Common myeloid progenitor, CD34-positive (primary cell): Measurements from ENCODE around the gene PDE12.
A peak's percentile ranks its signal among the peaks of the same experiment; 100 is the strongest.

Source experiments
- CTCF ChIA-PET: fragments of 350-600 bp; sonication (Branson Sonifier 250); formaldehyde crosslinking; loops from one replicate; lab custom pipeline; 2021; ENCODE audit warnings: antibody characterized with exemption; lab: Charles Lee
- POLR2A ChIA-PET: fragments of 350-600 bp; sonication (Branson Sonifier 250); formaldehyde crosslinking; loops from one replicate; lab custom pipeline; 2021; ENCODE audit warnings: antibody characterized with exemption; lab: Charles Lee
- DNase-seq, 3 donors: peaks; one replicate each; pipeline versions ENCODE4 v3.0.0 to v3.0.0-alpha.2; 2013
- H3K27ac ChIP-seq, 2 experiments: 1 replicate in 1 of 2; 2 replicates in 1 of 2; pipeline ENCODE4 v1.7.0; 2013; ENCODE audit warnings: inconsistent platforms in 2 of 2, low read length in 2 of 2, mild to moderate bottlenecking in 2 of 2, low read depth in 1 of 2, moderate library complexity in 1 of 2; ENCODE audit not compliant: severe bottlenecking in 2 of 2, insufficient read depth in 1 of 2, poor library complexity in 1 of 2
- H3K27me3 ChIP-seq, 5 experiments: replicated peaks in 2 of 5; 1 replicate in 3 of 5; 2 replicates in 2 of 5; pipeline versions ENCODE4 v1.6.1 to v1.7.0; 2013; ENCODE audit warnings: low read length in 4 of 5, mild to moderate bottlenecking in 2 of 5, moderate library complexity in 2 of 5, inconsistent platforms in 1 of 5; ENCODE audit not compliant: insufficient read depth in 5 of 5, control insufficient read depth in 4 of 5
- H3K36me3 ChIP-seq, 4 experiments: 1 replicate in 2 of 4; 2 replicates in 2 of 4; pipeline versions ENCODE4 v1.6.1 to v1.7.0; 2013; ENCODE audit warnings: low read length in 3 of 4, control low read depth in 1 of 4, mild to moderate bottlenecking in 1 of 4; ENCODE audit not compliant: control insufficient read depth in 4 of 4, insufficient read depth in 4 of 4
- H3K4me1 ChIP-seq, 4 experiments: 1 replicate in 3 of 4; 2 replicates in 1 of 4; pipeline versions ENCODE4 v1.6.1 to v1.7.1; 2013; ENCODE audit warnings: low read length in 3 of 4, mild to moderate bottlenecking in 3 of 4, control low read depth in 1 of 4, inconsistent platforms in 1 of 4, moderate library complexity in 1 of 4; ENCODE audit not compliant: control insufficient read depth in 4 of 4, insufficient read depth in 4 of 4; ENCODE audit errors: control extremely low read depth in 1 of 4
- H3K4me3 ChIP-seq, 7 experiments: 1 replicate in 4 of 7; 2 replicates in 3 of 7; pipeline versions ENCODE4 v1.5.1 to v1.7.0; 2013; ENCODE audit warnings: mild to moderate bottlenecking in 7 of 7, low read length in 6 of 7, moderate library complexity in 6 of 7, inconsistent platforms in 2 of 7, low read depth in 2 of 7, control low read depth in 1 of 7; ENCODE audit not compliant: insufficient read depth in 4 of 7, control insufficient read depth in 1 of 7; ENCODE audit errors: extremely low read depth in 1 of 7
- H3K9me3 ChIP-seq, 5 experiments: 1 replicate in 4 of 5; 2 replicates in 1 of 5; pipeline versions ENCODE4 v1.6.1 to v1.7.1; 2013; ENCODE audit warnings: low read length in 4 of 5, mild to moderate bottlenecking in 2 of 5, inconsistent platforms in 1 of 5, low read depth in 1 of 5, moderate library complexity in 1 of 5; ENCODE audit not compliant: control insufficient read depth in 4 of 5, insufficient read depth in 2 of 5; ENCODE audit errors: control extremely low read depth in 1 of 5
- WGBS: methylation state at CpG from one replicate; pipeline ENCODE4 v1.1.5; 2013; ENCODE audit not compliant: insufficient coverage; 5-methylcytosine and 5-hydroxymethylcytosine counted together

The PDE12 gene

GRCh38 chr3:57582474-57583168 lies 26.5 kb downstream of the PDE12 start:
- peaks cover 0 to 4% (median 0%) of the 10 kb centered on the region in 4 experiments for H3K4me1 ChIP-seq
- H3K36me3 ChIP-seq: peaks cover 4 to 35% (median 9%) of the 10 kb centered on the region in 4 experiments
- no peak overlapping the region for H3K27ac ChIP-seq
- POLR2A ChIA-PET: no interaction called here
- no peaks in the 10 kb centered on the region for H3K27me3 ChIP-seq
- no peak overlapping the region for H3K4me3 ChIP-seq
- peak; percentile 43 to 66 (median 62) for DNase-seq
- no CpG with 5 or more reads among the region's 7 CpGs for whole genome bisulfite sequencing
- no peaks in the 10 kb centered on the region for H3K9me3 ChIP-seq
- CTCF ChIA-PET: interaction anchor here (0.7 to 1.5 kb wide), 3 partner anchors 10 to 35 kb away, joined by 3 to 4 read pairs (median 4); no protein-coding TSS in a partner anchor

DNA sequence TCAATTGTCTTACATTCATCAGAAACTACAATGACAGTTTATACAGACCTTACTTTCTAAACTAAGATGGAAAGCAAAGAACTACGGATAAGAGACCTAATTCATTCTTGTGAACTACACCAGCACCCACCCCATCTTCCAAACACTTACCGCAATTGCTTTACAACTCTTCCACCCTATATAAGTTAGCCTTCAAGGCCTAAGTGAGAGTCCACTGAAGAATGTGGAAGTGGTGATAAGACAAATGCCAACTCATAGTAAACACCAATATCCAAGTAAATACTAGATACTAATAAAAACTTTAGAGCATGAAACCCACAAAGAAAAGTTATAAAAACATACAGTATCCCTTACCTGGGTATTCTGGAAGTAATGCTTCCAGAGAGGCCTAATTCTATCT lies 27.5 kb downstream of the PDE12 start:
- WGBS: no CpG with 5 or more reads among the region's 2 CpGs

DNA sequence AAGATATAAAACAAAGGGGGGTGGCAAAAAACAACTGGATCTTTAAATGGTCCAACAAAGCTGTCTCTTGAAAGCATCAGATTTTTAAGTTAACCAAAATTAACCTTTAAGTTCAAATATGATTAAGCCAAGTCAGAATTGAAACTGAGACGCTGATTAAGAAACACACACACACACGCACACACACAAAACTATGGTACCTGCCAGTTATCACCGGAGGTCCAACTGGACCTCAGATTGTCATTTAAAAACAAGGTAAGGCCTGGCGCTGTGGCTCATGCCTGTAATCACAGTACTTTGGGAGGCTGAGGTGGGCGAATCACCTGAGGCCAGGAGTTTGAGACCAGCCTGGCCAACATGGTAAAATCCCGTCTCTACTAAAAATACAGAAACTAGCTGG lies 30.7 kb downstream of the PDE12 start:
- Histone ChIP-seq H3K9me3 (no peaks in the 10 kb centered on the region), H3K4me3 (no peak overlapping the region), H3K27me3 (no peaks in the 10 kb centered on the region), H3K36me3 (peaks cover 0 to 15% (median 6%) of the 10 kb centered on the region in 4 experiments), H3K27ac (no peak overlapping the region), H3K4me1 (peaks cover 0 to 3% (median 0%) of the 10 kb centered on the region in 4 experiments)
- ChIA-PET CTCF (interaction anchor here (0.9 to 1.4 kb wide), 2 partner anchors 9 to 31 kb away, joined by 3 to 6 read pairs; partner anchors contain the start of gene PDE12), POLR2A (interaction anchor here (1.0 to 1.6 kb wide), 2 partner anchors 9 to 11 kb away, joined by 3 to 5 read pairs; partner anchors contain the start of gene ARF4)
- DNase-seq: no peak
- 50% methylated on average over 2 of the region's 6 CpGs for WGBS

More for the DNA sequence above, 27.5 kb downstream of the PDE12 start:
- H3K9me3 ChIP-seq: no peaks in the 10 kb centered on the region
- CTCF ChIA-PET: interaction anchor here (0.7 kb wide), 1 partner anchor 10 kb away, joined by 3 read pairs; no protein-coding TSS in a partner anchor
- no peak overlapping the region for H3K27ac ChIP-seq
- POLR2A ChIA-PET: no interaction called here
- peaks cover 0 to 3% (median 0%) of the 10 kb centered on the region in 4 experiments for H3K4me1 ChIP-seq
- peaks cover 4 to 30% (median 8%) of the 10 kb centered on the region in 4 experiments for H3K36me3 ChIP-seq
- H3K4me3 ChIP-seq: no peak overlapping the region
- H3K27me3 ChIP-seq: no peaks in the 10 kb centered on the region
- peak in 2 of 3 donors; percentile 25 to 46 for DNase-seq

DNA sequence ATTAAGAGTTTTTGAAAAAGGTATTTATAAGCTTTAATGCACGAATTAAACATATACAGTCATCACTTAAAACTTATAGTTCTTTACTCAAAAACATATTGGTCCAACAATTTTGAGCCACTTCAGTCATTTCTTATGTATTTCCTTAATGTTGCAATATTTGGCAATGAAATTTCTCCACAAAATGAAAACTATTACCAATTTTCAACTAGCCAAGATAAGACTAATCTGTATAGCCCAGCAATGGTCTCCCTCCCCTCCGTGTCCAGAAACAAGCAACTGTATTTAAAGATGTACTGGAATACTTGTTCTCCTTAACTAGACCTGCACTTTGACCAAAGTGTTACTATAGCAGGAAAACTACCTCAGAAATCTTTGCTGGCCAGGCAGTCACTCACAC lies 31.8 kb downstream of the PDE12 start:
- Histone ChIP-seq H3K9me3 (no peaks in the 10 kb centered on the region), H3K27ac (no peak overlapping the region), H3K36me3 (peaks cover 0 to 16% (median 6%) of the 10 kb centered on the region in 4 experiments), H3K27me3 (no peaks in the 10 kb centered on the region), H3K4me1 (peaks cover 0 to 3% (median 0%) of the 10 kb centered on the region in 4 experiments), H3K4me3 (no peak overlapping the region)
- CTCF ChIA-PET: no interaction called here
- POLR2A ChIA-PET: interaction anchor here (0.6 kb wide), 1 partner anchor 18 kb away, joined by 5 read pairs; no protein-coding TSS in a partner anchor
- DNase-seq: peak in 1 of 3 donors; percentile 31
- WGBS: 100% methylated on average over 1 of the region's 2 CpGs

DNA sequence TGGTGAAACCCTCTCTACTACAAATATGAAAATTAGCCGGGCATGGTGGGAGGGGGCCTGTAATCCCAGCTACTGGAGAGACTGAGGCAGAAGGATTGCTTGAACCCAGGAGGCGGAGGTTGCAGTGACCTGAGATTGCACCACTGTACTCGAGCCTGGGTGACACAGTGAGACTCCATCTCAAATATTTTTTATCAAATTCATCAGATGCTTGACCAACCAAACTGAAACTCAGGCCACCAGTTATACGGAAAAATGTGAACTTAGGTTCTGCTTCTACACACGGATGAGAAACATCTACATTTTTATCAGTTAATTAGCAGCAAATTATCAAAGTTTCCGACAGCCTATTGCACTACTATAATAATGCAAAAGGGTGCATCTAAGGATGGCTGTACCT lies 36.2 kb downstream of the PDE12 start:
- ChIA-PET POLR2A (no interaction called here), CTCF (interaction anchor here (1.1 to 1.3 kb wide), 2 partner anchors 234 to 445 kb away, joined by 3 to 4 read pairs; no protein-coding TSS in a partner anchor)
- H3K4me1 ChIP-seq: peaks cover 11 to 17% (median 14%) of the 10 kb centered on the region in 4 experiments
- H3K9me3 ChIP-seq: no peaks in the 10 kb centered on the region
- no peak overlapping the region for H3K27ac ChIP-seq
- H3K36me3 ChIP-seq: peaks cover 0 to 9% (median 4%) of the 10 kb centered on the region in 4 experiments
- DNase-seq: no peak
- H3K4me3 ChIP-seq: no peak overlapping the region
- WGBS: 91% methylated on average over 4 of the region's 6 CpGs
- no peaks in the 10 kb centered on the region for H3K27me3 ChIP-seq

GRCh38 chr3:57594144-57594543 lies 38.1 kb downstream of the PDE12 start:
- POLR2A ChIA-PET: no interaction called here
- peak overlapping the region in 1 of 2 experiments; percentile 46 for H3K27ac ChIP-seq
- no peaks in the 10 kb centered on the region for H3K27me3 ChIP-seq
- no peak for DNase-seq
- no peak overlapping the region for H3K4me3 ChIP-seq
- 92% methylated on average over 2 of the region's 4 CpGs for WGBS
- peaks cover 20 to 32% (median 23%) of the 10 kb centered on the region in 4 experiments for H3K4me1 ChIP-seq
- CTCF ChIA-PET: interaction anchor here (1.1 kb wide), 1 partner anchor 11 kb away, joined by 3 read pairs; no protein-coding TSS in a partner anchor
- H3K36me3 ChIP-seq: peaks cover 0 to 7% (median 4%) of the 10 kb centered on the region in 4 experiments
- no peaks in the 10 kb centered on the region for H3K9me3 ChIP-seq
